ENCODE data around the gene SUN1. TPM values are rescaled to one million over a fixed set of nuclear protein-coding genes. Genes with fewer than 3 reads are reported as not detected.
A peak's percentile ranks its signal among the peaks of the same experiment; 100 is the strongest.

Gene SUN1
- total and polyA plus RNA-seq, 7 donors: 23.4 to 130 (median 108) TPM

- DNase-seq: no peak
- Histone ChIP-seq H3K4me1 (peaks cover 0 to 78% (median 70%) of the 10 kb centered on the region in 4 donors), H3K27ac (peak overlapping the region in 3 of 4 donors; percentile 35 to 95 (median 89)), H3K4me3 (no peak overlapping the region), H3K27me3 (no peaks in the 10 kb centered on the region), H3K36me3 (peaks cover 0 to 7% (median 2%) of the 10 kb centered on the region in 4 donors), H3K9me3 (no peaks in the 10 kb centered on the region)
- WGBS, 2 donors: 85% methylated on average over 14 of the region's 14 CpGs
- intact Hi-C loops (cut with DNase I): loop anchor here (5.0 to 10.0 kb wide), 3 partner anchors 73 to 555 kb away; partner anchors contain the start of genes ADAP1 and PDGFA
- no peak for TF ChIP-seq POLR2A (IDR thresholded peaks at IDR 0.05)
- TF ChIP-seq POLR2AphosphoS5 (IDR thresholded peaks at IDR 0.05): peak in 1 of 4 donors; percentile 9
Observed at GRCh38 chr7:879706-880105, 47.4 kb downstream of the SUN1 start.

- intact Hi-C loops (cut with DNase I): no loop called here
- peaks cover 0 to 7% (median 2%) of the 10 kb centered on the region in 4 donors for H3K36me3 ChIP-seq
- H3K9me3 ChIP-seq: no peaks in the 10 kb centered on the region
Observed at GRCh38 chr7:880450-880849, 48.2 kb downstream of the SUN1 start.

GRCh38 chr7:881441-882234, 49.4 kb downstream of the SUN1 start:
- no peak overlapping the region for H3K4me3 ChIP-seq
- intact Hi-C loops (cut with DNase I): no loop called here
- H3K27me3 ChIP-seq: no peaks in the 10 kb centered on the region
- no peak for TF ChIP-seq EP300 (IDR thresholded peaks at IDR 0.05)
- TF ChIP-seq POLR2A (IDR thresholded peaks at IDR 0.05): no peak
- TF ChIP-seq CTCF (IDR thresholded peaks at IDR 0.05): no peak
- TF ChIP-seq POLR2AphosphoS5 (IDR thresholded peaks at IDR 0.05): no peak
- H3K27ac ChIP-seq: no peak overlapping the region
- H3K4me1 ChIP-seq: peaks cover 0 to 73% (median 61%) of the 10 kb centered on the region in 4 donors
- H3K36me3 ChIP-seq: peaks cover 3 to 16% (median 5%) of the 10 kb centered on the region in 4 donors
- no peaks in the 10 kb centered on the region for H3K9me3 ChIP-seq
- 91 to 93% methylated on average over 20 of the region's 20 CpGs for WGBS, 2 donors
- peak; percentile 21 for DNase-seq

More at GRCh38 chr7:880450-880849, 48.2 kb downstream of the SUN1 start:
- TF ChIP-seq CTCF (IDR thresholded peaks at IDR 0.05) (no peak), POLR2A (IDR thresholded peaks at IDR 0.05) (no peak), EP300 (IDR thresholded peaks at IDR 0.05) (no peak), POLR2AphosphoS5 (IDR thresholded peaks at IDR 0.05) (no peak)
- H3K4me1 ChIP-seq: peaks cover 0 to 72% (median 67%) of the 10 kb centered on the region in 4 donors
- no peaks in the 10 kb centered on the region for H3K27me3 ChIP-seq
- H3K27ac ChIP-seq: peak overlapping the region in 3 of 4 donors; percentile 35 to 95 (median 89)
- WGBS, 2 donors: 90 to 91% methylated on average over 15 of the region's 15 CpGs
- H3K4me3 ChIP-seq: no peak overlapping the region
- DNase-seq: no peak

- Histone ChIP-seq H3K4me3 (no peak overlapping the region), H3K27ac (peak overlapping the region in 3 of 4 donors; percentile 36 to 43 (median 43)), H3K4me1 (peaks cover 0 to 72% (median 58%) of the 10 kb centered on the region in 4 donors), H3K36me3 (peaks cover 11 to 25% (median 13%) of the 10 kb centered on the region in 4 donors), H3K27me3 (no peaks in the 10 kb centered on the region), H3K9me3 (no peaks in the 10 kb centered on the region)
- DNase-seq: peak; percentile 57
- TF ChIP-seq POLR2AphosphoS5 (IDR thresholded peaks at IDR 0.05) (no peak), EP300 (IDR thresholded peaks at IDR 0.05) (no peak), CTCF (IDR thresholded peaks at IDR 0.05) (no peak), POLR2A (IDR thresholded peaks at IDR 0.05) (no peak)
- 92% methylated on average over 37 of the region's 37 CpGs for WGBS, 2 donors
- intact Hi-C loops (cut with DNase I): no loop called here
Observed at GRCh38 chr7:882336-883035, 50.2 kb downstream of the SUN1 start.
